ENCODE results near the gene FNDC11.

The FNDC11 gene

DNA sequence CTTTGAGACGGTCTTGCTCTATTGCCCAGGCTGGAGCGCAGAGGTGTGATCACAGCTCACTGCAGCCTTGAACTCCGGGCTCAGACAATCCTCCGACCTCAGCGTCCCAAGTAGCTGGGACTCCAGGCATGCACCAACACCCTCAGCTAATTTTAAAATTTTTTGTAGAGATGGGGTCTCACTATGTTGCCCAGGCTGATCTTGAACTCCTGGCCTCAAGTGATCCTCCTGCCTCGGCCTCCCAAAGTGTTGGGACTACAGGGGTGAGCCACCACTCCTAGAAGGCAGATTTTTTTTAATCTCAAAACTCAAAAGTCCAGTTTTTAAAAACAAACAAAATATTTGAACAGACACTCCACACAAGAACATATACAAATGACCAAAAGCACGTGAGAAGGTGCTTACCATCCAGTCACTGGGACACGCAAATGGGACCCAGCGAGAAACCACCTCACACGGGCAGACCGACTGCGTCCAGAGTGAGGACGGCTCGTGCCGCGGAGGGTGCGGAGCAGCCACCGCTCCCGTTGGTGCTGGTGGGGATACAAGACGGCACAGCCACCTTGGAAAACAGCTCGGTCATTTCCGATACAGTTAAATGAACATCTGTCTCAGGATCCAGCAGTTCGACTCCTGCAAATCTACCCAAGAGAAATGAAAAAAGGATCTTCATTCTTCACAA is 28.6 kb downstream of the FNDC11 start:
- peak; percentile 76 for DNase-seq

DNA sequence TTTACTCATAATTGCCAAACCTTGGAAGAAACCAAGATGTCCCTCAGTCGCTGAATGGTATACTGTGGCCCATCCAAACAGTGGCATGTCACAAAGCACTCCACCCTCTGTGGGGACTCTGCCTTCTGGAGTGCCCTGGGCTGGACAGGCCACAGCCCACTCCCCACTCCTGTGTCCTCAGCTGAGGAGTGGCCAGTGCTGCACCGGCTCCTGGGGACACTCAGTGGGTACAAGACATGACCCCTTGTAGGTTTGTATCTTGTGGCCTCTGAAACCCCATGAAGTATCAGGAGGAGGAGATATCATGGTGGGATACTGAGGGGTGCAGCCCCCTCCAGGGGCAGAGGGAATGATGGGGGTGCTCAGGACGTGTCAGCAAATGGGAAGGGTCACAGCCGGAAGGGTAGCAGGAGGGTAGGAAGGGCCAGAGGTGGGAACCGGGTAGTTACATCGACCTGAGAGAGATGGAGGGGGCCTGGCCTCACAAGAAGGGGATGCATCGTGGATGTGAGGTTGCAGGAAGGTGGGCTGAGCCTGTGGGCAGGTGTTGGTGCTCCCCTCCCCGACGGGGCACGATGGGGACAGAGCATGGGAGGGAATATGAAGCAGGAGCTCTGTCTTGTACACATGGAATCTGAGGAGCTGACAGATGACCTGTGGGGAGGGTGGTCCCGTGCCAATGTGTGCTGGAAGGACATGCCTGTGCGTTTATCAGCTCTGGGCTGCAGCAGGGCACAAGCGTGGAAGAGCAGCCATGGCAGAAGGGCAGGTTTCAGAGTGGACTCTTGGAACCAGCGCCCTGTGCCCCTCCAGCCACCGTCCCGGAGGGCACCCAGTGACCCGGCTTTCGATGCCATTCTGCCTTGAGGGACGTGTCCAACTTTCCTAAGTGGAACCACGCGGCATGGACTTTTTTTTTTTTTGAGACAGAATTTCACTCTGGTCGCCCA is 31.9 kb downstream of the FNDC11 start:
- no peak for DNase-seq

DNA sequence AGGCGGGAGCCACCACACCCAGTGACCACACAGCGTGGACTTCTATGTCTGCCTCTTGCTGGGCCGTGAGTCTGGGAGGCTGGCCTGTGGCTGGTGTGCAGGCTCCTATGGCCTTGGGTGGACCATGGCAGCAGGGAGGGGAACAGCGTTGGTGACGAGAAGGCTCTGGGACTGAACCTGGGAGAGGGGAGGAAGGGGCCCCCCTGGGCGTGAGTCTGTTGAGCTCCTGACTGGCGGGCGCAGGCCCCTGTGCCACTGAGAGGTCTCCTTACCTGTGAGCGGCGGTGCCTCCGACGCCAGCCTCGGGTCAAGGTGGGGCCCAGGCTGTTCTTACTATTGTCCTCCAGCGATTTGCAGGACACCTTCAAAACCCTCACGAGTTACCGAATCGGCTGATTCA is 32.8 kb downstream of the FNDC11 start:
- DNase-seq = no peak

DNA sequence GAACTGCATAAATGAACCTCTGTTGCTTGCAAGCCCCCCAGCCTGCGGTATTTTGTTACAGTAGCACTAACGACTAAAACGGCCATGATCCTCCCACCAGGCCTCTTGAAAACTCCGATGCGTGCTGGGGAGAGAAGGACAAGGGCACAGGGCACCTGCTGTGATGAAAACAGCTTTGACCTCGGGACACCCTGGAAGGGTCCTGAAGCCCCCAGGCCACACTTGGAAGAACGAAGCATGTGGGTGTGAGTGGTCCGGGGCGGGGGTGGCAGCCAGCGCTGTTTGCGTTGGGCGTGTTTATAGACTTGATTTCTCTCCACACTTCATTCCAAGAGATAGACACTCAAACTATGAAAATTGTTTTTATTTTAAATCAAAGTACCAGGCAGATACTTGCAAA is 33.3 kb downstream of the FNDC11 start:
- DNase-seq = no peak

DNA sequence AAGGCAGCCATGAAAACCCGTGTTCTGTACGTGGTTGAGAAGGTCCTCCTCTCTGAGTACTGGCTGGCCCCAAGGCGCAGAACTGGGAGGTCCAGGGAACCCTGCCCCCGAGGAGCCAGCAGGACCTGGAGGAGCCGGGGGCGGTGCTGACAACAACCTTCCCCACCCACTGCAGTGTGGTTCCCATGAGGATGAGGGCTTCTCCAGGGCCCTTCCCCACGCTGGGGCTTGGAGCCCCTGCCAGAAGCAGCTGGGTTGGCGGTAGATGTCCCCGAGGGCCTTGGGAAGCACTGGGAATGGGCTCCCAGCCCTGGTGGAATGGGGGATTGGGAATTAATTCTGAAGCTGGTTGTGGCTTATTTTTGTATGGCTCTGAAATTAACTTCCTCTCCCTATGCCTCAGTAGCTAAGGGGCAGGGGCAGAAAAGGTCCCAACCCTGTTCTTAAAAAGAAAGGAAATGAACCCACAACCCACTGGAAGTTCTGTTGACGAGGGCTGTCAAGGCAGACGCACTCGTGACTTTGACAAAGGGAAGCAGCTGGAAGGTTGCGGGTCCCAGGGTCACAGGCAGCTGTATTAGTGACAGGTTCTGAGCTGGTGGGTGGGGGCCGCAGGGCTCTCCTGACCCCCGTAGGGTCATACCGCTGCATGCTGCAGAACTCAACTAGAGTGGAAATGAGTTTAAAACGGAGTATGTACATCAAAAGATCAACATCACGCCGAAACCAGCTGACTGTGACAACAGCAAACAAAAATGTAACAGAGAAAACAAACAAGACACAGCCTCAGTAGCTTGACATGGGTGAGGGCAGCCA is 34.0 kb downstream of the FNDC11 start:
- DNase-seq = peak; percentile 74

DNA sequence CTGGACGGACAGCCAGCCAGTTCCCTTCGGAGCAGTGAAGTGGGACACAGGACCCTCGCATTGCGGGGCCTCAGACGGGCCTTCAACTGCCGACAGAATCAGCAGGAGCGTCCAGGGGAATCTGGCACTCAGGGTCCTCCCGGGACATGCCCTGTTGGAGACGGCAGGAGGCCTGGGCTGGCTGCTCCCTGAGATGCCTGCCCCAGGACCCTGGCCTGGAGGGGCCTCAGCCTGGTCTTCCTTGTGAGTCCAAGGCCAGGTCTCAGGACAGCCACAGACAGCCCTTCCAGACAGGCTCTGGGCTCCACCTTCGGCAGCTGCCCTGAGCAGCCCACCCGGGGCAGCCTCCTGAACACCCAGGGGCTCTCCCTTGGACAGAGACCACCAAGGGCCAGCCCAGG is 34.7 kb downstream of the FNDC11 start:
- DNase-seq = peak; percentile 44

DNA sequence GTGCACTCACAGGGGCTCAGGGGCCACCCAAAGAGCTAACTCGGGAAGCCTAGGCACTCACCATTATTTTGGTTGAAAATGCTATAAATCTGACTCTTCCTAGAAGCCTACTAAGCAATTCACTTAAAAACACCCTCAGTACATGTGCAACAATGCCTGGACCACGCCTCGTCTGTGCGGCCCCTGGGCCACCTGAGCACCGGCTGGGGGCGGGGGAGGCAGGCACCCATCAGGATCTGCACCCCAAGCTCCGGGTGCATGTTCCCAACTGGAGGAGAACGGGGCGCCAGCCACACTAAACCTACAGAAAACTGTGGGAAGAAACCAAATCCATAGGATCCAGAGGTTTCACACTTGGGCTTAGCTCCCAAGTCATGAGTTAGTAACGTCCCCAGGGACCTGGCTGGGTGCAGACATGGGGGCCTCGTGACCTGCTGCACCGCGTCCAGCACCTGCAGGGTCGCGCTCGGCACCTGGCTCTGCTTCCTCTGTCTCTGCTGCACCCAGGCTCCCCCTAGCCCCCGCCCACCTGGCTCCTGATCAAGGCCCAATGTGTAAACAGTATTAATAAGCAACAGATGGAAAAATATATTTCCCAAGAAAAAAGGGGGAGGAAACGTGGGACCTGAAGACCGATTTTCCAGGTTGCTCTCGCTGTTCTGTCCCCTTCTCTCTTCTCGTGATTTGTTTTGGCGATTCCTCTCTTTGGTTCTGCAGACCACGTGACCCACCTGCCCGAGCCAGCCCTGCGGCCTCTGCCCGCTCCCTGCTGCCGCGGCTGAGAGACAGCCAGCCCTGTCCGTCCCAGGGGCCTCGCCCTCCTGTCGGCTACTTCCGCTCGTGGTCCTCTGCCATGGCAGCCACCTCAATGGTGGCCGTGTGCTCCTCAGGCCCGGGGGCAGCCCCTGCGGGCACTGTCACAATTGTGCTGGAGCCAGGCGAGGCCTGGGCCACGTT is 35.6 kb downstream of the FNDC11 start:
- no peak for DNase-seq

DNA sequence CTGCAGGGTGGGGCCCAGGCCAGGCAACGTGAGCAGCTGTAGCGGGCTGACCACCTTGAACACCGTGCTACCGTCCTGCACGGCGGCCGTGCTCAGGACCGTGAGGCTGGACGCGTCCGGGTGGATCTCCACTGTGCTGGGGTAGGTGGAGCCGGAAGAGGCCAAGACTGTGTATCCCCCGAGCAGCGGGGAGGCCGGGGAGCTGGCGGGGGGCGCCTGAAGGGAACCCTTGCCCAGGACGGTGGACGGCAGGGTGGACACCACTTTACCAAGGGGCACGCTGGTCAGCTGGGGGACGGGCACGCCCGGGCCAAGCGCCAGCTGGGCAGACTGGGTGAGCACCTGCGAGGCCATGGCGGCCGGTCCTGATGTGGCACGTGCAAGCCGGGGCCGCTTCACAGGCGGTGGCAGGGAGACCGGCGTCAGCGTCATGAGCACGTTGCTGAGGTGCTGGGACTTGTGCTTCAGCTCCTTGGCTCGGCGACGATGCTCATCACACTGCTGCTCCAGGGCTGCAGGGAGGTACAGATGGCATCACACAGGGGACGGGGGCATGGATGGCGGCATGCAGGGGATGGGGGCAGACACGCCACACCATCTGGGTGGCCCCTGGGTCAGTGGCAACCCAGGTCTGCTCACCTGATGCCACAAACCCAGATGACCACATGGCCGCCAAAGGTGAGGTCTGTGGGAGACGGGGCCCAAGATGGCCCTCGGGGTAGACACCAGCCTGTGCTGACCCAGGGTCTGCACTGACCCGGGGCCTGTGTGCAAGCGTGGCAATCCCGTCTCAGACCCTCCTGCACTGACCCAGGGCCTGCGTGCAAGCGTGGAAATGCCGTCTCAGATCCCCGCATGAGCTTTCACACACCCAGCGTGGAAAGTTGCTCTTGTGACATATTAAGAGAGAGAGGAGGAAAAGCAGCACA is 36.5 kb downstream of the FNDC11 start:
- no peak for DNase-seq

DNA sequence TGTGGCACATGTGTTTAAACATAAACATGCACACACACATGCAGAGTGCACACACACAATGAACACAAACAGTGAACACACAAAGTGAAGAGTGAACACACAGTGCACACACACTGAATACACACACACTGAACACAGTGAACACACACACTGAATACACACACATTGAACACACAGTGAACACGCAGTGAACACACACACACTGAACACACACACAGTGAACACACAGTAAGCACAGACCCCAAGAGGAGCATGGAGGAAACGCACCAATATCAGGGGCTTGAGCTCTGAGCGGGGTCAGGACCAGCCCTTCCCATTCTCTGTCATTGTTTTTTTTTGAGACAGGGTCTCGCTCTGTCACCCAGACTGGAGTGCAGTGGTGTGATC is 37.2 kb downstream of the FNDC11 start:
- DNase-seq = no peak

DNA sequence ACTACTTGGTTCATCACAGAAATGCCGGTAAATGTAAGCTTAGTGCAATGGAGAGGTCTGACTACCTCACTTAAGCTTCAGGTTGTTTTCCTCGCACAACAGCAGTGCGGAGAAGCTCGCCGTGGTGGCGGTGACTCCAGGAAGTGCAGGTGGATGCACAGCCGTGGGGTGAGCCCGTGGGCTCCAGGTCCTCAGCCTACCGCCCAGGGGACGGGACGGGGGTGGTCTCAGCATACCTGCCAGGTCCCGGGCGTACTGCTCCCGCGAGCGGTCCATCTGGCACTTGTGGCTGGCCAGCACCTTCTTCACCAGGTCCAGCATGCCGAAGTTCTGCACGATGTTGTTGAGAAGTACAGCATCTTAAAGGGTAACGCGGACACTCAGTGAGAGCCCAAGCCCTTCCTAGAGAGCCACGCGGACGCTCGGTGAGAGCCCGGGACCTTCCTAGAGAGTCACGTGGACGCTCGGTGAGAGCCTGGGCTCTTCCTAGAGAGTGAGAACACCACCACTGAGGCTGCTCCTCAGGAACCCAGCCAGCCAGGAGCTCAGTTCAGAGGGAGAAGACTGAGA is 37.9 kb downstream of the FNDC11 start:
- DNase-seq = no peak

DNA sequence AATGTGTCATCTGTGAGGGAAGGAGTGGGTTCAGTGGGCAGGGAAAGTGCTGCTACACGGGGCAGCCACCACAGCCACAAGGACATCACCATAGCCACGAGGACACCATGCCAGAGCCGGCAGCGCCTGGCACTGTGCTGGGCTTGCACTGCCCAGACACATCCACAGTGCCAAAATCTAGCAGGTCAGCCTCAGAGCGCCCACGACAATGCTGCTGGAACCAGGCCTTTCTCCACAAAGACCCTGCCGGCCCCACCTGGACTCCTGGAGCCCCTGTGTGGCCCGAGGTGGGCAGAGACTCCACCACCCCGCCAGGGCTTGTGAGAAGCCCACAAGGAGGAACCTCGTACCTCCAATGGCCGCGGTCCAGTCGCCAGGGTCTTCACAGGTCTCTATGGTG is 38.7 kb downstream of the FNDC11 start:
- DNase-seq = no peak

DNA sequence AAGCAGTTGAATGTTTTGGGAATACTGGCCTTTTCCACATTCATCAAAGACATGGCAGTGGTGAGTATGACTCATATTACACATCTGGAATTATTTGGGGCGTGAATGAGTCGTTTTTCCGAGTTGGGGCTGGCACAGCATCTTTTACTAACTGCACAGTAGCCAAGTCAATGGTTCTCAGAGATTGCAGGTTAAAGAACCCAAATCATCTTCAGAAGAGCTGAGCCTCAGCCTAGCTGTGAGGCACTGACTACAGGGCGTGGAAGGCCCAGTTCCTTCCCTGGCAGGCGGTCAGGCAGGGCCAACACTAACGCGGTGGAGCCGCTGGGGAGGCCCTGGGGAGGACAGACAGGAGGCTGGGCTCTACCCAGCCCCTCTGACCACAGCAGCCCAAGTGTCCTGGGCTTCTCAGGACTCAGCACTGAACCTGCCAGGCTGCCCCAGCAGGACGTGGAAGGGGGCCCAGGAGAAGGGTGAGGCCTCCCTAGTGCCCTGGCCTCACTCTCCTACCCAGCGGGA is 40.1 kb downstream of the FNDC11 start:
- DNase-seq = no peak

DNA sequence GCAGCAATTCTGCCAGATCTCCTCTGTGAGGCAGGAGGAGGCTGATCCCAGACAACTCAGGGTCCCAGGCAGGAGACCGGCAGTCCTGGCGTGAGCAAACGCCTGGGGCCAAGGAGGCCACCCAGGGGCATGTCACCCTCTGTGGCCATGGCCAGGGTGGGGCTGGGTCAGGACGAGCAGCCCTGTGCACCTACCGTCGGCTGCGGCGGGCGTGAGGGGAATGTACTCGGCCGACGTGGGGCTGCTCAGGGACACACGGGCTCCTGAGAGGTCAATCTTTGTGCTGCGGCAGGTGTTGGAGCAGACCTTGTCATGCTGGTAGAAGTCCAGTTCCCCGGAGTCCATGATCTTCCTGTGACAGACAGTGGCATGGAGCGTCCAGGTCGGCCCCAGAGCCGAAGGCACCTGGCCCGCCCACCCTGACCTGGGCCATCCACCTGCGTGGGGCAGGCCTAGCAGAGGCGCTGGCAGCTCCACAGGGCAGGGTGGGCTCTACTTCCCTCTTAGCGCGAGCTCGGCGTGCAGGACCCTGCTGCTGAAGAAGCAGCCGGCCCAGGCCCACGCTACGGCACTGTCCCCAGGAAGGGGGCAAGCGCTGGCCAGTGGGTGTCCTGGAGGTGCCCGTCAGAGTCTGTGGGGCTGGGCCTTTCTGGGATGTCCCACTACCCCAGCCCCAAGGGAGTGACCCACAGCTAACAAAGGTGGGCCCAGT is 41.6 kb downstream of the FNDC11 start:
- DNase-seq = no peak

DNA sequence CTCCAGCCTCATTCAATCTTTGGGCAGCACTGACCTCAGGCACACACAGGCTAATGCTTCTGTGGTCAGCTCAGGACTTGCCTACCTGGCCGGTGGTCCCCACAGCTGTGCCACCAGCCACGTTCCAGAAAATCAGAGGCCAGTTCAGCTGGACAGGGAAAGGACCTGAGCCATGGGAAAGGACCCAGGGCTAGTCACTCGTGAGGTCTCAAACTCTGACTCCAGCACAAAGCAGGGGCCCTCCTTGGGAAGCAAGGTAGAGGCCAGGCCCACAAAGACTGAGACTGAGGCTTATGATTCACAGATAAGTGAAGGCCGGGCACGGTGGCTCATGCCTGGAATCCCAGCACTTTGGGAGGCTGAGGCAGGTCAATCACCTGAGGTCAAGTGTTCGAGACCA is 42.5 kb downstream of the FNDC11 start:
- DNase-seq = no peak

DNA sequence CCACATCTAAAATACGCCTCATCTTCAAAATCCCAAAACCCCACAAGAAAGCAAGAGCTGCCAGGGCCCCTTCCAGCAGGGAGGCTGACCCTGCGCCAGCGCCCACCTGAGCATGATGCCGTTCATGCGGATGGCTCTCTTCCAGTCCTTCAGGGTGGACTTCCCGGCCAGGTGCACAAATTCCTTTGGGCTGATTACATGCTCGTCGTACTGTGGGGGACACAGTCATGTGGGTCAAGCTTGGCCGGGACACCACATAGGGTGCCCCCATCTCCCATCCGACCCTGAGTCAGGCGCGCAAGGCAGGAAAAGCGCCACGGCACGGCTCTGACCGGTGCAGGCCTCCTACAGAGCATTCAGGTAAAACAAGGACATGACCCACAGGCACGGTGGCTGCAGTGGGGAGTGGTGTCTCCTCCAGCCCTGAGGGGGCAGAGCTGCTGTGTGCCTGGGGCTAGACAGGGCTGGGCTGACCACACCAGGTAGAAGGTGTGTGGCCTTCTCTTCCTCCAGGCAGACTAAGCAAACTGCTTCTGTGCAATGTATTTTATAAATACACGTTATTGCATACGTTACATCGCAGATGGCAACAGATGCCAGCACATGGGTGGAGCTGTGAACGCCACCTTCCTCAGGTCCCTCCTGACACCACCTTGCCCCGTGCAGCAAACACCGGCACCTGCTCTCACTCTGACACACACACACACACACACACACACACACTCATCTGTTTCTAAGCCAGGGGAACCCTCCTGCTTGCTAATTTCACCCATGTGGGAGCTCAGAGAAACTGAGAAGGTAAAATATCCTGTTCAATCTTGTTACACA is 43.9 kb downstream of the FNDC11 start:
- no peak for DNase-seq

DNA sequence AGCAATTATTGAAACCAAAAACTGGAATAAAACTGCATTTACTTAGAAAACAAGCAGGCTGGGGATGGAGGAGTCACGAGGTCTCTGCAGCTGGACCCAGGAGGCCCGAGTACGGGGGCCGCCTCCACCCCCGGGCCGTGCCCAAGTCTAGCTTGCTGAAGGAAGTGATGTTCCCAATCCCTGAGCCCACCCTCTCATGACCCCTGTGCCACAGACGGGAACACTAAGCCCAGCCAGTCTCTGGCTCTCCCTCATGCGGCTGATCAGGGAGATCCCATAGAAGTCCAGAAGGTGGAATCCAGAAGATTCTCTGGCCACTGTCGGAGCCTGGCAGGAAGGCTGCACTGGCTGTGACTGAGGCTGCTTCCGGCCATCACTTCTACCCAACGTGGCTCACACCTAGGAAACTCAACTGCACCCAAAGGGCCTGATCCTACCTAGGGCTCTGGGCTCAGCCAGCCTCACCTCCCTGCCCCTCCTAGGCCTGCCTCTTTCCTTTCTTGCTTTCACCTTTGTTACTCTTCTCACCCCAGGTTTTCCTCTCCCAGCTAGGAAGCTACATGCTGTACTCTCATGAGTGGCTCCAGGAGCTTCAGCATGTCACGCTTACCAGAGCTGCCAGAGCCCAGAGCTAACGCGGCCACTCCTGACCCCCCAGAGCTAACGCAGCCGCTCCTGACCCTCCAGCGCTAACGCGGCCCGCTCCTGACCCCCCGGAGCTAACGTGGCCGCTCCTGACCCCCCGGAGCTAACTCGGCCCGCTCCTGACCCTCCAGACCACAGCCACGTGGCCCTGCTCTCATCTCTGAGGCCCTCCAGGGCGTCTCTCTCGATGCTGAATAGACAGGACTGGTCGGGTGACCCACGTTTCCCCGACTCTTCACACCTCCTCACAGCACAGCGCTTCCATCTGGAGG is 44.8 kb downstream of the FNDC11 start:
- no peak for DNase-seq

DNA sequence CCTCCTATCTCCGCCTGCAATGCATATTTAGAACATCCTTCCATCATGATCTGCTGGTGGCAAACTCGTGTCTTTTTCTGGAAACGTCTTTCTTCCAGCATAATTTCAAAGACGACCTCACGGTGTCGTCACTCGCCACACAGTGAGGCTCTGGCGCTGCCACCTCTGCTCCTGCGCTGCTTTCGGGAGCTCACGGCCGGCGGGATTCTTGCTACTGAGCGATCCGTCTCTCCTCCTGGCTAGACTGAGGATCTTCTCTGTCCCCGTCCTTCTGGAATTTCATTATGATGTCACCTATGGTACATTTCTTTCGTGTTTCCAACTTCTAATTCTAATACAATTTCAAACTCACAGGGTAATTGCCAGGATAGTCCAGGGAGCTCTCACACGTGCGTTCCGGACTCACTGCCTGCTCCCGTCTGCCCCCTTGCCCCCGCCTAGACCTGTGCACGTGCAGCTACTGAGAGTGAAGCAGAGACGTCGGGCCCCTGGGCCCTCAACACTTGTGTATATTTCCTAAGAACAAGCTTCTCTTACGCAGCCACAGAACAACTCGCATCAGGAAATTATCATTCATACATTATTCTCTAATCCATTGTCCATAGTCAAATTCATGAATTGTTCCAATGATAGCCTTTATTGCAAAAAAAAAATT is 45.6 kb downstream of the FNDC11 start:
- no peak for DNase-seq
